HepG2 (cell line): ENCODE results near the gene TASOR2. TPM values are rescaled to one million over a fixed set of nuclear protein-coding genes. Genes with fewer than 3 reads are reported as not detected.

Experiments
- AKNA ChIP-seq: sonication (generic); formaldehyde crosslinking; IDR thresholded peaks from 2 replicates; pipeline ENCODE4 v1.4.0; 2020; ENCODE audit warnings: missing genetic modification reagents, borderline replicate concordance
- ATRX ChIP-seq: sonication (generic); formaldehyde crosslinking; IDR thresholded peaks from 2 replicates; pipeline ENCODE4 v1.4.0; 2020; ENCODE audit warnings: missing genetic modification reagents, borderline replicate concordance
- CEBPG ChIP-seq: IDR thresholded peaks from 2 replicates; pipeline ENCODE4 v1.6.1; 2016
- CENPX ChIP-seq: sonication (generic); formaldehyde crosslinking; IDR thresholded peaks from 2 replicates; pipeline ENCODE4 v1.9.0; 2021; ENCODE audit warnings: mild to moderate bottlenecking, missing genetic modification reagents, moderate library complexity
- ELF3 ChIP-seq: IDR thresholded peaks from 2 replicates; pipeline ENCODE4 v1.6.1; 2016; ENCODE audit warnings: missing genetic modification reagents, missing compliant biosample characterization
- GLI4 ChIP-seq: sonication (generic); formaldehyde crosslinking; IDR thresholded peaks from 2 replicates; pipeline ENCODE4 v1.5.1; 2020; ENCODE audit warnings: missing genetic modification reagents, mild to moderate bottlenecking, moderate library complexity, borderline replicate concordance
- HINFP ChIP-seq: sonication (generic); formaldehyde crosslinking; IDR thresholded peaks from 2 replicates; pipeline ENCODE4 v1.4.0; 2020; ENCODE audit warnings: low read depth, mild to moderate bottlenecking, missing genetic modification reagents
- LRRFIP1 ChIP-seq: sonication (generic); formaldehyde crosslinking; conservative IDR thresholded peaks from 2 replicates; pipeline ENCODE4 v1.4.0; 2020; ENCODE audit warnings: missing genetic modification reagents
- MLXIP ChIP-seq: sonication (generic); formaldehyde crosslinking; IDR thresholded peaks from 2 replicates; pipeline ENCODE4 v1.9.0; 2021; ENCODE audit warnings: missing genetic modification reagents, borderline replicate concordance
- REL ChIP-seq: sonication (generic); formaldehyde crosslinking; conservative IDR thresholded peaks from 2 replicates; pipeline ENCODE4 v1.8.0; 2022; ENCODE audit warnings: mild to moderate bottlenecking, missing genetic modification reagents, moderate library complexity
- SNAPC2 ChIP-seq: sonication (generic); formaldehyde crosslinking; IDR thresholded peaks from 2 replicates; pipeline ENCODE4 v1.8.1; 2022; ENCODE audit warnings: mild to moderate bottlenecking, missing genetic modification reagents
- SSRP1 ChIP-seq: IDR thresholded peaks from 2 replicates; pipeline ENCODE4 v1.6.1; 2016; ENCODE audit warnings: control low read depth
- ZNF431 ChIP-seq: sonication (generic); formaldehyde crosslinking; IDR thresholded peaks from 2 replicates; pipeline ENCODE4 v1.9.0; 2022; ENCODE audit warnings: missing genetic modification reagents, low read depth, mild to moderate bottlenecking, borderline replicate concordance
- ZNF619 ChIP-seq: sonication (generic); formaldehyde crosslinking; IDR thresholded peaks from 2 replicates; pipeline ENCODE4 v1.4.0; 2020; ENCODE audit warnings: mild to moderate bottlenecking, missing genetic modification reagents
- ZNF704 ChIP-seq: sonication (generic); formaldehyde crosslinking; IDR thresholded peaks from 2 replicates; pipeline ENCODE4 v1.8.1; 2023; ENCODE audit warnings: mild to moderate bottlenecking, inconsistent platforms, moderate library complexity, missing genetic modification reagents, borderline replicate concordance
- polyA plus RNA-seq, 8 experiments: library from polyadenylated mRNA; depleted of rRNA in 3 of 8; stranded (reverse) in 7 of 8; unstranded in 1 of 8; fragments of >200 nt; fragmentation: Illumina TruSeq in 4 of 8; extraction: Trizol in 4 of 8; gene quantifications; 2 replicates each; pipeline versions ENCODE4 v1.2.1 to v1.2.3, GENCODE V29; 2011 to 2016; ENCODE audit warnings: low read depth in 4 of 8, missing spikeins in 1 of 8, mixed read lengths in 1 of 8; ENCODE audit not compliant: insufficient read depth in 1 of 8
- total RNA-seq, 5 experiments: library from RNA; depleted of rRNA; stranded (reverse); fragments of >200 nt; fragmentation: Illumina TruSeq; extraction: Trizol; gene quantifications; 2 replicates each; pipeline ENCODE4 v1.2.3, GENCODE V29; 2016; ENCODE audit warnings: low read depth in 1 of 5

The TASOR2 gene
- total and polyA plus RNA-seq, 2 of the 13 experiments (the other 11 are each of a cell fraction or from before 2014, with no cell fraction given) = 24.2 to 55.3 TPM

- TF ChIP-seq MLXIP (no peak), GLI4 (CRISPR knock-in tag) (no peak), REL (CRISPR knock-in tag) (no peak), ELF3 (CRISPR knock-in tag) (no peak), ZNF431 (CRISPR knock-in tag) (no peak; the same call in 1 of the 2 replicates), SSRP1 (no peak), CENPX (CRISPR knock-in tag) (no peak), ATRX (no peak), LRRFIP1 (CRISPR knock-in tag) (no peak), CEBPG (CRISPR knock-in tag) (peak; percentile 17; the same call in 1 of the 2 replicates), AKNA (CRISPR knock-in tag) (no peak), SNAPC2 (CRISPR knock-in tag) (no peak), ZNF704 (CRISPR knock-in tag) (no peak), HINFP (CRISPR knock-in tag) (peak; percentile 62; the same call in 1 of the 2 replicates), ZNF619 (CRISPR knock-in tag) (no peak; the same call in 1 of the 2 replicates)
These were observed 17.6 kb upstream of the TASOR2 start (continued) for GRCh38 chr10:5666841-5667630.
